GM21723 (cell line): Measurements from ENCODE around the gene LRRC7.
"Not testable (repeated sequence)": the region's sequence is repeated elsewhere in the genome, so short reads cannot be mapped to it uniquely, and the experiment has no call there.

Experiments
- ATAC-seq: cut with Tn5 transposase; IDR thresholded peaks from one replicate; pipeline ENCODE4 v1.9.1; 2021; ENCODE audit warnings: mild to moderate bottlenecking, moderate library complexity; ENCODE audit not compliant: unreplicated experiment

The LRRC7 gene

DNA sequence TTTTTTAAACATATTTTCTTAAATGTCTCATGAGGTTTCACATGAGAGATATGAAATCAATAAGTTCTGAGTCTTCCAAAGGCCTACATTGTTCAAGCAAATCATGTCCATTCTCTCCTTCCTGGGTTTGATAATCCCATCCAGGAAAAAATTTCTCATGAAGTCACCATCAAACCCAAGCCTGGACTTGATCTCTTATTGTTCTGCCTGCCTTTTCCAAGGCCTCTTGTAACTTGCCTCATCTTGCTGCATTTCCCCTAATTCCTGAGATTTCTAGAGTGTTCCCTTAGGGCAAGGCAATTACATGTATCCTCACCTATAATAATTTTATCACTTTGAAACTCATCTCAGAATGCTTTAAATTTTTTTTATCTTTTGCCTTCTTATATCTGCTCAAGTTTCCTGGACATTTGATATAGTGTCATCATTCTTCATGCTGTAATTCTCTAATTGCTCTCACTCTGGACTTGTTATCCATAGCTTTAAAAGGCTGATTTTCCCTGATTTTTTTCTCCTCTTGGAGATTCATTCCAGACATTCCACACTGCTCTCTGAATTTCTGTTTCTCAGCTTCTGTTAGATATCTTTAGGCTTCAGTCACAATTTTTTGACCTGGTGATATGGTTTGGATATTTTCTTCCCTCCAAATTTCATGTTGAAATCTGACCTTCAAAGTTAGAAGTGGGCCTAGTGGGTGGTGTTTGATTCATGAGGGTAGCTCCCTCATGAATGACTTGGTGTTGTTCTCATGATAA is 126.4 kb downstream of the LRRC7 start:
- ATAC-seq: no peak

DNA sequence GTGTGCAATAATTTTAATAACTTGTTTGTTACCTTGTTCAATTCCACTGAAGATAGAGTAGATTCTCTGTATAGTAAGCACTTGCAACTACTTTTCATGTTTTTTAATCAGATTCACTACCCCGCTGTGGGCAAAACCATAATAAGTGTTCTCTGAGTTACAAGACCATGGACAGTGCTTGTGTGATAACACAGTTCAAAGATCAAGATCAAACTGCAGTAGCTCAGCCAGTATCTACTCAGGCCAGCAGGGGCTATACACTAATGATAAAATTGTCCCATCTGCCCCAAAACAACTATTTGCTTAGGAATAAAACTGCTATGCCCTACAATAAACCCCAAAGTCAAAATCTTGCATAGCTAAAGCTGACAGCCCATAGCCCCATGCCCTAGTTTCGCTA is 129.6 kb downstream of the LRRC7 start:
- ATAC-seq: no peak

DNA sequence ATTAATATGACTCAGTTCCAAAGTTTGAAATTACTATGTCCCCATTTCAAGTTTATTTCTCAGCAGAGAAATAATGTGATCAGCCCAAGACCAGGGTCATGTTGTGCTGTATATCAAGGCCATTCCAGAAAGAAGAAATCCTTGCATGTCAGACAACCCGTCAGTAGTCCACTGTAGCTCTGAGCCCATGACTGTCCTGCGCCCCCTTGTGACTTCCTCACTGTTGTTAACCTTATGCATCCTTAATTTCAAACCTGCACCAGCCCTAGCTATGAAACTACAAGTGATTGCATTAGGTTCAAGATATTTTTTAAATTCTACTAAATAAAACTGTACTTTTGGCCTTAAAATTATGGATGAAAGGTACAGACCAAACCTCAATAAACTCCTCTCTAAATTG is 133.0 kb downstream of the LRRC7 start:
- no peak for ATAC-seq

DNA sequence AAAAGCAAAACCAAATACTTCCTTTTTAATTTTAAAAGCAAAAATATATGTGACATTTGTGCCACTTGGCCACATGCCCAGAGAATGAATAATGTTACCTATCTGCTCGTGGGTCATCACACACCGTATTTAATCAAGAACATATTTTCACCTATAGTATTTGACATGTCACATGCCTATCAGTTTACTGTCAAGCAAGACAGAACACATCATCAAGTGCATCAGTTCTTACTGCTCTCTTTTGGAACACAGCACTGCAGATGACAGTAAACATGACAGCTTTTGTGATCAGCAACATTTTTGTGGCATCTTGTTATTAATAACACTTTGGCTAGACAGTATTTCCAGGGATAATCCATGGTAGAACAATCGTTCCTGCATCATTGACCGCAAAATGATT is 134.4 kb downstream of the LRRC7 start:
- ATAC-seq: no peak

DNA sequence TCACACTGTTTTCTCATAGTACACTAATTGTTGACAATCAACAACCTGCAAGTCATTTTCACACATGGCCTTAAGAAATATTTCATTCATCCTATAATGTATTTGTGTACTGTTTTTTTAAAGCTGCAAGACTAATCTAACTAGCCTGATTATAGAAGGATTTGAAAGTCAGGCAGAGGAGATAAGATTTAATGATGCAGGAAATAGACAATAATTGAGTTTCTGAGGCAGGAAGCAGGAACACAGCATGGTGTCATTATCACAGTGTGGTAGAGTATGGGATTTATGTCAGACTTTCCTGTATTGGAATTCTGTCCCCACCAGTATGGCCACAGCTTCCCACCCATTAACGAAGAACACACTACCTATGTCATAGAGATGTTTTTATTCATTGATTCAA is 138.8 kb downstream of the LRRC7 start:
- no peak for ATAC-seq

GRCh38 chr1:69707103-69707502 is 139.4 kb downstream of the LRRC7 start:
- ATAC-seq: no peak

GRCh38 chr1:69710484-69711189 is 142.9 kb downstream of the LRRC7 start:
- no peak for ATAC-seq

- no peak for ATAC-seq
These were observed 143.6 kb downstream of the LRRC7 start for GRCh38 chr1:69711190-69711930.

- ATAC-seq: not testable (repeated sequence)
These were observed 150.1 kb downstream of the LRRC7 start for GRCh38 chr1:69717834-69718233.

GRCh38 chr1:69728206-69728605 is 160.5 kb downstream of the LRRC7 start:
- ATAC-seq: no peak

DNA sequence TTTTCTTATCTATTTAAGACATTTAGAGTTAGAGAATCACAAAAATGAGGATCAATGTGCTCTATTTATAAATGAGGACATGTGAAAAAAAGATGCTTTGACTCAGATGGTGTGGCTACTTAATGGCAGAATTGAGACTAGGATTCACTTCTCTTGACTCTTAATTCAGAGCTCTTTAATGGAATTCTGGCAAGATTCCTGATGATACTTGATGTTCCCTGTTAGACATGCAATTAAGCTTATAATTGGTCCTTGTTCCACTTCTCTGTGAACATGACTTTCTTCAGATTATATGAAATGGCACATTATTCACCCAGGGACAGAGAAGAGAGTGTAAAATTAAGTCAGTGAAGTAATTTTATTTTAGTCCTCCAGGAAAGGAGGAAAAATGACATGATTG is 165.3 kb downstream of the LRRC7 start:
- ATAC-seq: no peak

- peak; percentile 83 for ATAC-seq
These were observed 169.9 kb downstream of the LRRC7 start for GRCh38 chr1:69737527-69738185.

- no peak for ATAC-seq
These were observed 170.9 kb downstream of the LRRC7 start for GRCh38 chr1:69738458-69739250.

DNA sequence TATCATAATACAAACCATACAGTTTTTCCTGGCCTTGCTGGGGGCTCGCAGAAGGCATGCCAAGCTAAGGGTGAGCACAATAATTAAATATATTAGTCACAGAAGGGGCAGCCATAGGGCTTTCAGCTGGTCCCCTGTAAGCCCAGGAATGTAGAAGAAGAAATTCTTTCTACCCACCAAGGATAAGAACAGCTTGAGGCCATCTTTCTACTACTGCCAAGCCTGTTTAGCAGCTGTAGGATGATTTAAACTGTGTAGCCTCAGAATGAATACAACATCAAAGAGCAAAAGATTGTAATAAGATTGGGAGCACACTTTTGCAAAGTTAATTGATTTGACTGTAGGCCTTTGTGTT is 171.5 kb downstream of the LRRC7 start:
- ATAC-seq: no peak

DNA sequence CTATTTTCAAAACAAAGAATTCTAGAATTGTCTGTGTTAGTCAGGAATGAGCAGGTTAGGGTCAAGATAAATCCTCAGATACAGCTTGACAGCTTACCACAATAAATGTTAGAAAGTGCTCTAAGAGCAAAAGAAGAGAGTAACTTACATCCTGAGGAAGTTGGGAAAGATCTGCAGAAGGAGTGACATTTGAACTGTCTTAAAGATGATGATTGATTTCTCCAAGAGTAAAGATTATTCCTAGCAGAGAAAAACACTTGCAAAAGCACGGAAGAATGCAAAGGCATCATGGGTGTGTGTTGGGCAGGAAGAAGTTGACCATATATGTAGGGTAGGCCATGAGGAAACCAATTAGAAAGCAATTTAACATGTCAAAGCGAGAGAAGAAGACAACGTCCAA is 175.4 kb downstream of the LRRC7 start:
- no peak for ATAC-seq

GRCh38 chr1:69744381-69744780 is 176.7 kb downstream of the LRRC7 start:
- no peak for ATAC-seq

DNA sequence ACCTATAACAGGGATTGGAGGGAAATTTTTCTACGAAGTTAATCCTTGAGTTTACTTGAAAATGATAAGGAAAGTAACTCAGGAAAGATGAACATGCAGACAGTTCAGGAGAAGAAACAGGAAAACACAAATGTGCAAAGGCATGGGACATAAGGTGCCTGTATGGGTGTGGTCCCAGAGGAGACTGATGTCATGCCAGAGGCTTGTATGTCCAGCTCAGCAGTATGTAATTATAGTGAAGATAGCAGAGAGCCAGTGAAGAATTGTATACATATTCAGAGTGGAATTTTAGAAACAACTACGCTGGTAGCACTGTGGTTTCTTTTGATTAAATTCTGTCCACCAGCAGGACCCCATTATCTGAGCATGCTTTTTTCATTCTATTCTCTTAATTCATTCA is 179.5 kb downstream of the LRRC7 start:
- no peak for ATAC-seq

- ATAC-seq: no peak
These were observed 182.9 kb downstream of the LRRC7 start for GRCh38 chr1:69750638-69751037.

GRCh38 chr1:69752831-69753230 is 185.1 kb downstream of the LRRC7 start:
- ATAC-seq: no peak

GRCh38 chr1:69754521-69754920 is 186.8 kb downstream of the LRRC7 start:
- ATAC-seq: no peak

- no peak for ATAC-seq
These were observed 187.9 kb downstream of the LRRC7 start for GRCh38 chr1:69755647-69756046.
